HK-2 (cell line): ENCODE results near the gene GAS7.

Source experiments
- DNase-seq: peaks from one replicate; pipeline ENCODE4 v3.0.0-alpha.2; 2018; ENCODE audit not compliant: unreplicated experiment

The GAS7 gene

DNA sequence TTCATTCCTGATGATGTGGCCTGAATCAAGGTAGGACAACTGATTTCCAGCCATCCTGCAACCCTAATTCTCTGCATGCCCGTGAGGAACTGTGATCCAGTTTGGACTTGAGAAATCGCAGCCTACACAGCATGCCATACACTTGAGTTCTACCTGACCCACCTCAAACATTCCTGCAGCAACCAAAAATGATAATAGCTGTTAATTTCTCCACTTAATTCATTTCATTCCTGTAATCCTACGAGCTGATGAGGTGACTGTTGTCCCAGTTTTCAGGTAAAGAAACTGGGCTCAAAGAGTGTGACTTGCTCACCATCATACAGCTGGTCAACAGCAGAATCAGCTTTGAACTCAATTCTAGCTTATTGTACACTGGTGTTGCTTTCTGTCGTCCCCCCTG is 2.2 kb upstream of the GAS7 start:
- DNase-seq: no peak

DNA sequence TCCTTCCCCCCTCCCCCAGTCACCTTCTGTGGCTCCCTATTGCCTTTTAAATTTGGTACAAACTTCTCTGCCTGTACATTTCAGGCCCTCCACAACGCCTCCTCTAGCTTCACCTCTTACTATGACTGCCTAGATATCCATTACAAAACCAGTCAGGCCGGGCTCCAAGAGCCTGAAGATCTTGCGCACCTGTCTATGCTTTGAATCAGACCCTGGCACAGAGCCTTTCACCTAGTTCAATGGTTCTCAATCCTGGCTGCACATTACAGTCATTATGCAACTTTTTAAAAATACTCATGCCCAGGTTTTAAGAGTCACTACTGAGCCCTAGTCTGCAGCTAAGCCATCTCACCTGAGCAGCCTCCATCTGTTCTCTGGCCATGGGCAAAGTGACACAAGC is 1.6 kb upstream of the GAS7 start:
- no peak for DNase-seq

DNA sequence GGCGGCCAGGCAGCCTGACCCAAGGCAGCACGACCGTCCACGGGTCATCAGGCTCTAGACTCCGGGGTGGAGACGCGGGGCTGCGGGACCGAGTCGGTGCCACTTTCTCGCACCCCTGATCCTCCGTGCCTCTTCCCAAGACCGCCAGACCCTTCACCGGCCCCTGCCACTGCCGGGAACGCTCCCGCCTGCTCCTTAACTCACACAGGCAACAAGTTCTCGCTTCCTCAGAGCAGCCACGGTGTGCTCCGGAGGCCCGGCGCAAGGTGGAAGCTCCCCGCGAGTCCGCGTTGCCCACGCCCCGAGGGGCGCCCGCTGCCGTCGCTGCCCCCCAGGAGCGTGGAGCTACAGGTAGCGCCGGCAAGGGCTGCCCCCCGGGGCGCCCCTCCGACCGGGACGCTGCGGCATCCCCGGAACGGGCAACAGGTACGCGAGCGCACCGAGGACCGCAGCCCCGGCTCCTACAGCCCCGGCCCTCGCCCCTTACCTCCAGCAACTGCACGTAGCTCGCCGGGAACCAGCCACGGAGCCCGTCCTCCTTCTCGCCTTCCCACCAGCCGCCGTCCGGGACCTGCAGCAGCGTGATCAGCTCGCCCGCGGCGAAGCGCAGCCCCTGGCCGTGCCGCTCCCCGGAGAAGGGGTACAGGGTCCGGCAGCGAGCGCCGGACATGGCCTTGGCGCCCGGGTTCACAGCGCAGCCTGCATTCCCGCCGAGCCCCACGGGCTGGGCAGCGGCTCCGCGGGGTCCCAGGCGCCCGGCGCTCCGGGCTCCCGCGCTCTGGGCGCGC is 491 bp downstream of the GAS7 start:
- no peak for DNase-seq

DNA sequence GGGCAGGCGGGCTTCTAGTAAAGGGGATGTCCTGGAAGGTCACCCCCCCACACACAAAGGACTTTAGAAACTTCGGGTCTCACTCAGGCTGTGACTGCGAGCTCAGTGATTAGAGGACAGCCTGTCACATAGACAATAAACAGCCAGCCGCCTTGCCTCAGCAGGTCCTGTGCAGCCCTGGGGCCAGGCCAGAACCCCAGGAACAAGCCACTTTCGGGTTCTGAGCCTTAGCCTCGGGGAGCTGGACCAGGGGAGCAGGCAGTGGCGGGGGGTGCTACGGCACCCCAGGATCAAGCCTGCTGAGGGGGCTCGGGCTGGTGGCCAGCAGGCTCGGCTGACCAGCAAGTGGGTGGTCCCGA is 1.1 kb downstream of the GAS7 start:
- no peak for DNase-seq

- no peak for DNase-seq
Measured at GRCh38 chr17:10196941-10197340, 1.5 kb downstream of the GAS7 start.

- no peak for DNase-seq
Measured at GRCh38 chr17:10196384-10196895, 2.0 kb downstream of the GAS7 start.

- DNase-seq: no peak
Measured at GRCh38 chr17:10195090-10195805, 3.2 kb downstream of the GAS7 start.

DNA sequence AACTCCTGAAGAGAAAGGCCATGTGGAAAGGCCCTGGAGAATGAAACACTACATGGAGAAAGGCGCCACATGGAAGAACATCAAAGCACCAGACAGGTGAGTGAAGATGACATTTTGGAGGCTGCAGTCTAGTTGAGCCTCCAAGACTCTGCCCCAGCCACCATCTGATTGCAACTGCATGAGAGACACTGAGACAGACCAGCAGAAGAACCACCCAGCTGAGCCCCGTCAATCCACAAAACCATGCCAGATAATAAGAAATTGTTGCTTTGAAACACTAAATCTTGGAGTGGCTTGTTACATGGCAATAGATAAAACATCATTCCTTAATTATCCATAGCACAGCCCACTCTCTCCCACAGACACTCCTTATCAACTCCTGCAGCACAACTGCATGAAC is 4.8 kb downstream of the GAS7 start:
- DNase-seq: no peak

DNA sequence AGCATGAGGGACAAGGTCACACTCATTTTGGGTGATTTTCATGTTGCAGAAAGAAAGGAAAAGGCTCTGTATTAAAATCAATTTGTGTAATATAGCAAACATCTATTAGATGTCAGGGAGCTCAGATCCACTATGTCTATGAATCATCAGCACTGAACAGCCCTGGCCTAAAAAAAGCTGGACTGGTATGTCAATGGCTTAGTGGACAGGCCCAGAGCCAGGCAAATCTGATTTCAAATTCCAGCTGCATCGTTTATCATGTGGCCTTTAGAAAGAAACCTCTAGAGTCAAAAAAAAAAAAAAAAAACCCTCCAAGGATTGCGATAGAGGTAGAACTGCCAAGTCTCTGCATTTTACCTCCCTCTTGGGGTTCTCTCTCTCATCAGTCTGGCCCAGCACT is 5.4 kb downstream of the GAS7 start:
- no peak for DNase-seq

DNA sequence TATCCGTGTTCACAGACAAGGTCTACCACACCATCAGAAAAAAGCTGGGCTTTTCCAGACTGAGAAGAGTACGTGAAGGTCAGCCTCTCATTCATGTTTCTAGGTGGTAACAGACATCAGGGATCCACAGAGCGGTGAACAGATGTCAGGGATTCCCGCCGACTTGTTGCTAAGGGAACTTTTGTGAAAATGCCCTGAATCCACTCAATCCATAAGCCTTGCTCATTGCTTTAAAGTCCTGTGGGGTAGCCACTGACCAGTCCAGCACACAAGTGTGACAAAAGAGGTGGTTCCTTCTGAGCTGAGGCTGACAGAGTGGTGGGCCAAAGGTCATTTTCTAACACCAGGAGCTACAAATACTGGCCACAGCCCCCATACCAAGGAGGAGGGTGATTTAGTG is 5.9 kb downstream of the GAS7 start:
- no peak for DNase-seq

DNA sequence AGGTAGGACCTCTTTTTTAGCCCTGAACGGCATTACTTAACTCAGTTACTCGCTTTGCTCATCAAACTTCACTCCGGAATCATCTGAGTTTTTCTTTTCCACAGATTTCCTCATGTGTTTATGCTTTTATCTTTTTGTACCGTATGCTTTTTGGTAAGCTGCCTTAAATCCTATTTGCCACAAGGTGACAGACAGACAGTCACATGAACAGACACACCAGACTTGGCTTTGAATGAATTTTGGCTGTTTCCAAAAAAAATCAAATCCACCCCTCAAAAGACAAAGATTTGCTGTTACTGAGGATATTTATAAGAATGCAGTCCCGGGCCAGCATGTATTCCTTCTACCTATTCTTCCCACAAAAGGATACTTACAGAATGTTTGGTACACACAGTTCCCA is 10.9 kb downstream of the GAS7 start:
- no peak for DNase-seq

GRCh38 chr17:10186771-10187410 is 11.5 kb downstream of the GAS7 start:
- no peak for DNase-seq

DNA sequence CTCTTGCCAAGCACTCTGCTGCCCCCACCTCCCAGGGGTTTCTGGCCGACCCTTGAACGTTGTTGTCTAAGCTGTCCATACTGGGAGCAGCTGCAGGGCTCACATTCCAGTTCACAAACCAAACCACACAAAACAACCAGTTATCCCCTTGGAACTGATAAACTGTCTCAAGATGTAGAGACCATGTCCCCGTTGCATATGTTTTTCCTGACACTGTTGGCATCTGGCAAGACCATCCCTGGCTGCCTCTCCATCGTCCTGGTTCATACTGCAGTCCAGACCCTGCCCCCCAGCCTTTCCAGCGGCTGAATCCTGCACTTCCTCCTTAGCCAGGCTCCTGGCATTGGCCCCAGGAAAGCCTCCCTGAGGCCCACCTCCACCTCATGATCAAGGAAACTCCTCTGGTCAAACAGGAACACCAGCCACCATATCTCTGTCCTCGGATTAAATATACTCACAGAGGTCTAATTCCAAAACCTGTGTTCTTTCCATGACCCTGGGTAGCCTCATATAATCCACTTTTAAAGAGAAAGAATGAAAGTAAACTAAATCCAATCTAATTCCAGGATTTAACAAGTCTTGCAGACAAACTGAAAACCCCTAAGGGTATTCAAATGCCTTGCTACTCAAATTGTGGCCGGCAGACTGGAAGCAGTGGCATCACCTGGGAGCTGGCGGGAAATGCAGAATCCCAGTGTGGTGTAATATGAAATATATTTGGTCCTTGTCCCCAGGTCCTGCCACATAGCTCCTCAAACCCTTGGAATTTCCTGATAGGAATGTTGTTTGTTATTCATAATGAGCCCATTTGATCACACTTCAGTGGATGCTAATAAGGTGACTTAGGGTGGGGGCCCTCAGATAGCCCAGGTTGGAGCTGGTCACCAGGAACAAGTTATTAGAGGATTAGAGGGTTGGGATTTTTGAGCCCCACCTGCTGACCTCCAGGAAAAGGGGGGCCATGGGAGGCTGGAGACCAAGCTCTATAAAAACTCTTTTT is 14.2 kb downstream of the GAS7 start:
- DNase-seq: no peak

GRCh38 chr17:10182785-10183184 is 15.6 kb downstream of the GAS7 start:
- DNase-seq: no peak

GRCh38 chr17:10178506-10178991 is 19.9 kb downstream of the GAS7 start:
- DNase-seq: no peak

DNA sequence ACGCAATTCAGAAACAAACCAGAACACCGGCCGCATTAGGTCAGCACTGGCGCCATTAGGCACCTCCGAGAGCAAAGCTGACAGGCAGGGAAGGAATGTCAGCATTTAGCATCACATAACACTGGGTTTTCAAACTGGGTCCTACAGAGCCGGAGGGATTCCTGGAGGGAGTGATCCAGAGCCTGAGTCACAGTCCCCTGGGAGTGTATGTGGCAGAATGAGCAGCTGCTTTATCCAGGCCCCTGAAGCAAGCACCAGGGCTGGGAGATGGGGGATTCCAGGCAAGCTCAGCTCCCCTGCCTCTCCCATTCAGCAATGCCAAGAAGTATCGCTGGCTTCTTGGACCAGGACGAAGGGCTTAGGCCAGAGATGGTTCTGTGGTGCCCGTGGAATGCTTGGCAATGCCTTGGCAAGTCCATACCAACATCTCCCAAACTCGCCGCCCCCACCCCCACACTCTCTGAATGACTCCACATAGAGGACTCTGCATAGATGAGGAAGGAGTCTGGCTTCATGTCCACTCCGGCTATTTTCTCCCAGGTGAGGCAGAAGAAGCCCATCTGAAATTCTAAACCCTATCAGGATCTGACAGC is 20.4 kb downstream of the GAS7 start:
- DNase-seq: no peak

- DNase-seq: no peak
Measured at GRCh38 chr17:10177131-10177912, 21.1 kb downstream of the GAS7 start.

DNA sequence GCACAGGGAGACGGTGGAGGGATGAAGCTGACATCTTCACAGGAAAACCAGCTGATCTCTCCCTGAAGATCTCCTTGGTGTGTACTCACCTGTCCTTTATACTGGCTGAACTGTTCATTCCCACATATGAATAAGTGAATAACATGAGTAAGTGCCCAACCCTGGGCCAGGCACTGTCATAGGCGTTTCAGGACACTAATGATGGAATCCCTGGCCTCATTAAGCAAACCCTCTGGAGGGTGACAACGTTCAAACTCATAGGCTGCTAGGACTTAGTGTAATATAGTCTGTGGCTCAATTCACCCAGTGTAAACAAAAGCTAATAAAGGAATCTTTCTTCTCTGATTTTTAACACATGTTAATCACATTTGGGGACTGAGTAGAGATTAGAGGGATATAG is 24.5 kb downstream of the GAS7 start:
- no peak for DNase-seq

DNA sequence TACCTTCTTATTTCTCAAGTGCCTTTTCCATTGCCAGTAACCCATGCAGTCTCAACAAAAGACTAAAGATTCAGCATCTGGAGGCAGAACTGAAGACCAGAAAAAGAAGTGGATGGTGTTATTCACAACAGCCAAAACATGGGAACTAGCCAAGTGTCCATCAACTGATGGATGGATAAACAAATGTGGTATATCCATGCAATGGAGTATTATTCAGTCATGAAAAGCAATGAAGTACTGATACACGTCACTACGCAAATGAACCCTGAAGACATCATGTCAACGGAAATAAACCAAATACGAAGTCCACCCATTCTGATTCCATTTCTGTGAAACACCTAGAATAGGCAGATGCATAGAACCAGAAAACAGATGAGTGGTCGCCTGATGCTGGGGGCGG is 25.6 kb downstream of the GAS7 start:
- no peak for DNase-seq

DNA sequence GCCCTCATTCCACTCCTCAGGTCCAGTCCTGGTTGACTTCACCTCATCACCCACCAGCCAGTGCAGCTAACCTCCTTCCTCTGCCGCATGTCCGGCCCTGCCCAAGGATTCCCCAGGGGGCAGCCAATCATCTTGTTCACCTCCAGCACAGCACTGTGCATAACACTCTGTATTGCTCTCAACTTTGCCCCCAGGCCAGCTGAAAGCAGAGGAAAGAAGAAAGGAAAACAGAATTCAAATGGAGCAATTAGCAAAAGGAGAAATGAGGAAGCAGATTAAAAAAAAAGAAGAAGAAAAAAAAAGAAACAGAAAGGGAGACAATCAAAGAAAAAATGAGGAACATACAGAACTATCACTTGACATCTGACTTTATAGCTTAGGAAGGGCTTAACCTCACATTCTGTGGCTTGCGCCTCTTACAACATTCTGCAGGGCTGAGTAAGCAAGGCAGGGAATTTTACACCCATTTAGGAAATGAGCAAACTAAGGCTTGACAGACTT is 26.1 kb downstream of the GAS7 start:
- DNase-seq: no peak
